GM12878 (cell line): Measurements from ENCODE around the gene CNGB1.

Experiments used
- CTCF ChIP-seq, 3 experiments: IDR thresholded peaks in 2 of 3; conservative IDR thresholded peaks in 1 of 3; 2 replicates each; pipeline ENCODE4 v1.5.1; 2011; ENCODE audit warnings: low read depth in 3 of 3, low read length in 3 of 3, mild to moderate bottlenecking in 3 of 3, control low read depth in 2 of 3, moderate library complexity in 2 of 3, inconsistent platforms in 1 of 3, mixed read lengths in 1 of 3; ENCODE audit not compliant: control insufficient read depth in 2 of 3, insufficient read depth in 1 of 3; ENCODE audit errors: extremely low read depth in 1 of 3
- E2F4 ChIP-seq: IDR thresholded peaks from 2 replicates; pipeline ENCODE4 v1.6.1; 2012; ENCODE audit warnings: low read depth, low read length, improper control_type of control experiment
- EGR1 ChIP-seq, 2 experiments: IDR thresholded peaks; 1 replicate in 1 of 2; 2 replicates in 1 of 2; pipeline ENCODE4 v1.6.1; 2011 to 2012; ENCODE audit warnings: low read depth in 2 of 2, low read length in 2 of 2, borderline replicate concordance in 1 of 2, mild to moderate bottlenecking in 1 of 2, moderate library complexity in 1 of 2
- IKZF1 ChIP-seq: fragments of 450-650 bp; conservative IDR thresholded peaks from 2 replicates; pipeline ENCODE4 v1.6.1; 2017; ENCODE audit warnings: antibody characterized with exemption, mild to moderate bottlenecking
- MXI1 ChIP-seq: fragments of 150-350 bp; IDR thresholded peaks from 2 replicates; pipeline ENCODE4 v1.6.1; 2011; ENCODE audit warnings: low read depth, mild to moderate bottlenecking, inconsistent platforms, low read length, improper control_type of control experiment
- NKRF ChIP-seq: fragments of 450-650 bp; conservative IDR thresholded peaks from 2 replicates; pipeline ENCODE4 v1.6.1; 2017; ENCODE audit warnings: mild to moderate bottlenecking, moderate library complexity
- POLR2AphosphoS5 ChIP-seq: IDR thresholded peaks from 2 replicates; pipeline ENCODE4 v1.6.1; 2011; ENCODE audit warnings: mild to moderate bottlenecking, low read length, inconsistent platforms
- SIN3A ChIP-seq: IDR thresholded peaks from 2 replicates; pipeline ENCODE4 v1.6.1; 2012; ENCODE audit warnings: low read depth, low read length, improper control_type of control experiment
- SREBF2 ChIP-seq: IDR thresholded peaks from 2 replicates; pipeline ENCODE4 v1.6.1; 2012; ENCODE audit warnings: mild to moderate bottlenecking, low read length
- TAF1 ChIP-seq: IDR thresholded peaks from 2 replicates; pipeline ENCODE4 v1.6.1; 2011; ENCODE audit warnings: mild to moderate bottlenecking, low read depth, low read length, borderline replicate concordance

GRCh38 chr16:58018803-58019202 is 47.9 kb upstream of the CNGB1 start:
- TF ChIP-seq TAF1: no peak
- no peak for TF ChIP-seq MXI1
- TF ChIP-seq CTCF (IDR thresholded peaks at IDR 0.05 in 2 of 3, conservative IDR thresholded peaks at IDR 0.05 in 1 of 3; ENCODE audit: control insufficient read depth in 2 of 3, extremely low read depth in 1 of 3, insufficient read depth in 1 of 3, low read depth in 3 of 3, low read length in 3 of 3): 0 out of 6 replicates have a peak, but pooled peaks of 1 of the 3 experiments have one; percentile 7
- TF ChIP-seq E2F4: no peak
- no peak for TF ChIP-seq SIN3A
- TF ChIP-seq SREBF2: no peak
- no peak for TF ChIP-seq EGR1 (IDR thresholded peaks at IDR 0.05; ENCODE audit: borderline replicate concordance in 1 of 2, low read depth in 2 of 2, low read length in 2 of 2)
- TF ChIP-seq NKRF: no peak
- TF ChIP-seq IKZF1: no peak
- no peak for TF ChIP-seq POLR2AphosphoS5
